CD8-positive, alpha-beta memory T cell (primary cell): Measurements from ENCODE around the gene ZBTB17. TPM values are rescaled to one million over a fixed set of nuclear protein-coding genes. Genes with fewer than 3 reads are reported as not detected.

Source experiments
- CTCF ChIA-PET: fragments of 350-600 bp; sonication (Branson Sonifier 250); formaldehyde crosslinking; loops from one replicate; lab custom pipeline; 2021; ENCODE audit warnings: antibody characterized with exemption; lab: Charles Lee
- POLR2A ChIA-PET: fragments of 350-600 bp; sonication (Branson Sonifier 250); formaldehyde crosslinking; loops from one replicate; lab custom pipeline; 2021; ENCODE audit warnings: antibody characterized with exemption; lab: Charles Lee
- DNase-seq, 5 donors: peaks; one replicate each; pipeline versions ENCODE4 v3.0.0 to v3.0.0-alpha.2; 2020 to 2022; ENCODE audit warnings: mixed read lengths in 1 of 5
- H3K27ac ChIP-seq: one replicate; pipeline ENCODE4 v1.7.0; 2013; ENCODE audit warnings: low read depth, mild to moderate bottlenecking, low read length, moderate library complexity
- H3K27me3 ChIP-seq: 2 replicates; pipeline ENCODE4 v1.7.0; 2013; ENCODE audit warnings: low read length, mild to moderate bottlenecking; ENCODE audit not compliant: insufficient read depth, poor library complexity, severe bottlenecking
- H3K36me3 ChIP-seq: 2 replicates; pipeline ENCODE4 v1.7.0; 2013; ENCODE audit warnings: mild to moderate bottlenecking, low read length, moderate library complexity; ENCODE audit not compliant: insufficient read depth
- H3K4me1 ChIP-seq: 2 replicates; pipeline ENCODE4 v1.7.0; 2013; ENCODE audit warnings: mild to moderate bottlenecking, low read length, moderate library complexity; ENCODE audit not compliant: insufficient read depth
- H3K4me3 ChIP-seq: 2 replicates; pipeline ENCODE4 v1.7.0; 2013; ENCODE audit warnings: mild to moderate bottlenecking, low read length
- H3K9me3 ChIP-seq: 2 replicates; pipeline ENCODE4 v1.7.0; 2013; ENCODE audit warnings: mild to moderate bottlenecking, low read length
- H3K27ac Mint-ChIP-seq, 8 donors: one replicate each; pipeline ENCODE4 v1.8.0; 2020 to 2021; ENCODE audit warnings: mixed read lengths in 8 of 8, mild to moderate bottlenecking in 6 of 8, inconsistent platforms in 3 of 8, moderate library complexity in 3 of 8
- H3K27me3 Mint-ChIP-seq, 2 donors: one replicate each; pipeline ENCODE4 v1.8.0; 2020 to 2021; ENCODE audit warnings: mixed read lengths in 2 of 2, mild to moderate bottlenecking in 1 of 2, moderate library complexity in 1 of 2
- H3K36me3 Mint-ChIP-seq, 3 donors: one replicate each; pipeline ENCODE4 v1.8.0; 2020 to 2021; ENCODE audit warnings: mixed read lengths in 3 of 3, inconsistent platforms in 1 of 3, mild to moderate bottlenecking in 1 of 3
- H3K4me1 Mint-ChIP-seq, 3 donors: one replicate each; pipeline ENCODE4 v1.8.0; 2020 to 2021; ENCODE audit warnings: mixed read lengths in 3 of 3, inconsistent platforms in 1 of 3, mild to moderate bottlenecking in 1 of 3
- H3K4me3 Mint-ChIP-seq, 7 donors: one replicate each; pipeline ENCODE4 v1.8.0; 2020 to 2021; ENCODE audit warnings: mixed read lengths in 7 of 7, mild to moderate bottlenecking in 6 of 7, moderate library complexity in 4 of 7, inconsistent platforms in 2 of 7
- H3K9me3 Mint-ChIP-seq, 5 donors: one replicate each; pipeline ENCODE4 v1.8.0; 2020 to 2022; ENCODE audit warnings: mixed read lengths in 5 of 5, mild to moderate bottlenecking in 3 of 5, moderate library complexity in 2 of 5, inconsistent platforms in 1 of 5
- polyA plus RNA-seq: library from polyadenylated mRNA; unstranded; fragments of 300-500 nt; fragmentation: Illumina TruSeq; gene quantifications from one replicate; pipeline ENCODE4 v1.2.3, GENCODE V29; 2021
- total RNA-seq, 2 experiments: library from RNA; stranded (reverse); gene quantifications; one replicate each; pipeline ENCODE4 v1.2.3, GENCODE V29; 2021

Gene ZBTB17
- total and polyA plus RNA-seq, 3 experiments from 2014 or later, result 24.7 to 51.5 (median 49.9) TPM

DNA sequence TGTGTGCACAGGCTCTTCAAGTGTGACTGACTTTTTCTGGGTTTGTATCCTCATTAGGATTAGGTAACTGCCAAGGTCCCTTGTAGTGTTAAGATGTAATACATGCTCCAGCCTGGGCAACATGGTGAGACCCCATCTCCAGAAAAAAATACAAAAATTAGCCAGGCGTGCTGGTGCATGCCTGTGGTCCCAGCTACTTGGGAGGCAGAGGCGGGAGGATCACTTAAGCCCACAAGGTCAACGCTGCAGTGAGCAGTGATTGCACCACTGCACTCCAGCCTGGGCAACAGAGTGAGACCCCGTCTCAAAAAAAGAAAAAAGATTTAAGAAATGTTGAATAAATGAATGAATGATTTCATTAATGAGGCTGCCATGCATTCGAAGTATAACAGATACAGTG is 15.1 kb downstream of the ZBTB17 start:
- peaks cover 0 to 39% (median 7%) of the 10 kb centered on the region in 3 donors for H3K36me3 Mint-ChIP-seq
- H3K4me3 Mint-ChIP-seq, result no peak overlapping the region
- Histone ChIP-seq H3K27ac (no peak overlapping the region), H3K36me3 (no peaks in the 10 kb centered on the region), H3K9me3 (no peaks in the 10 kb centered on the region), H3K27me3 (no peaks in the 10 kb centered on the region), H3K4me3 (no peak overlapping the region), H3K4me1 (peaks cover 24% of the 10 kb centered on the region)
- ChIA-PET CTCF (interaction anchor here (0.9 kb wide), 1 partner anchor 49 kb away, joined by 3 read pairs; no protein-coding TSS in a partner anchor), POLR2A (no interaction called here)
- peak overlapping the region in 3 of 8 donors; percentile 21 to 47 (median 41) for H3K27ac Mint-ChIP-seq
- DNase-seq, result no peak
- H3K9me3 Mint-ChIP-seq, result no peaks in the 10 kb centered on the region
- H3K27me3 Mint-ChIP-seq, result no peaks in the 10 kb centered on the region
- peaks cover 53 to 86% (median 64%) of the 10 kb centered on the region in 3 donors for H3K4me1 Mint-ChIP-seq

DNA sequence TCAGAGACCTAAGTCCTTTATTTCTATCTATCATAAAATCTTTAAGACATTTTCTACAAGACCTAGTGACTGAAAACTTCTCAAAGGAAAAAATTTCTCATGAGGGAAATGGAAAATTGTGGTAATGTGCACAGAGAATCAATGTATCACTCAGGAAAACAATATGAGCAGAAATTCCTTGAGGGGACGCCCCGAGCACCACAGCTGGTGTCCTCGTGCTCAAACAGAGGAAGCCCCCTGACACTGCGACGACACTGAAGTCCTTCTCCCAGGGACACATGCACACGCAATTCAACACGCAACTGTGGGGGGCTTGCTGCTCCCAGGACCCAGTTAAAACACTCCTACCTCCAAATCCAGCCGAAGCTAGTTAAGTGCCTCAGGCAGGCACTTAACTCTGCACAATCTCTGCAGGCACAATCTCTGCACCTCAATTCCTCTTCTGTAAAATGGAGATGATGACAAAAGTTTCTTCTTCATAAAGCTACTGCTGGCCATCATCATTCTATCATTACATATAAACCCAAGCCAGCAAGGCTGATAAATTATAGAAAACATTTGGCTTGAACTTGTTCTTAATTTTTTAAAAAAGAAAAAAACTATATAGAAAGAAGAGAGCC is 16.0 kb downstream of the ZBTB17 start:
- Mint-ChIP-seq H3K27me3 (no peaks in the 10 kb centered on the region), H3K27ac (peak overlapping the region in 5 of 8 donors; percentile 12 to 76 (median 51)), H3K4me1 (peaks cover 48 to 84% (median 60%) of the 10 kb centered on the region in 3 donors), H3K4me3 (no peak overlapping the region), H3K9me3 (no peaks in the 10 kb centered on the region), H3K36me3 (peaks cover 0 to 35% (median 7%) of the 10 kb centered on the region in 3 donors)
- DNase-seq, result no peak
- CTCF ChIA-PET, result interaction anchor here (1.2 kb wide), 1 partner anchor 16 kb away, joined by 3 read pairs; the partner anchor contains the start of gene ZBTB17
- Histone ChIP-seq H3K27ac (no peak overlapping the region), H3K27me3 (no peaks in the 10 kb centered on the region), H3K4me1 (peaks cover 19% of the 10 kb centered on the region), H3K9me3 (no peaks in the 10 kb centered on the region), H3K4me3 (no peak overlapping the region), H3K36me3 (no peaks in the 10 kb centered on the region)
- POLR2A ChIA-PET, result no interaction called here

DNA sequence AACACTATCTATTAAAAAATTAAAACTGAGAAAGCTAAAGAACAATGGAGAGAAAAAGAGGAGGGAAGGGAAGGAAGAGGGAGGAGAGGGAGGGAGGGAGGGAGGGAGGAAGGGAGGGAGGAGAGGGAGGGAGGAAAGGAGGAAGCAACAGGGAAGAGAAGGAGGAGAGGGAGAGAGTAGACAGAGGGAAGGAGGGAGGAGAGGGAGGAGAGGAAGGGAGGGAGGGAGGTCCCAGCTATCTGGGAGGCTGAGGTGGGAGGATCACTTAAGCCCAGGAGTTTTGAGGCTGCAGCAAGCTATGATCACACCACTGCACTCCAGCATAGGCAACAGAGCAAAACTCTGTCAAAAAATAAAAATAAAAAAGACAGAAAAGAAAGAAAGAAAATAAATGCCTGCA is 16.5 kb downstream of the ZBTB17 start:
- no peak for DNase-seq
- H3K27me3 ChIP-seq, result no peaks in the 10 kb centered on the region
- no peaks in the 10 kb centered on the region for H3K9me3 ChIP-seq
- H3K4me1 ChIP-seq, result peaks cover 19% of the 10 kb centered on the region
- Mint-ChIP-seq H3K27ac (no peak overlapping the region), H3K27me3 (no peaks in the 10 kb centered on the region), H3K36me3 (peaks cover 0 to 35% (median 7%) of the 10 kb centered on the region in 3 donors), H3K4me1 (peaks cover 45 to 80% (median 57%) of the 10 kb centered on the region in 3 donors), H3K9me3 (no peaks in the 10 kb centered on the region), H3K4me3 (no peak overlapping the region)
- H3K27ac ChIP-seq, result no peak overlapping the region
- ChIA-PET CTCF (interaction anchor here (1.2 to 1.9 kb wide), 2 partner anchors 17 to 143 kb away, joined by 3 to 5 read pairs; partner anchors contain the start of gene ZBTB17), POLR2A (interaction anchor here (1.0 kb wide), 1 partner anchor 17 kb away, joined by 3 read pairs; the partner anchor contains the start of gene ZBTB17)
- H3K4me3 ChIP-seq, result no peak overlapping the region
- no peaks in the 10 kb centered on the region for H3K36me3 ChIP-seq

DNA sequence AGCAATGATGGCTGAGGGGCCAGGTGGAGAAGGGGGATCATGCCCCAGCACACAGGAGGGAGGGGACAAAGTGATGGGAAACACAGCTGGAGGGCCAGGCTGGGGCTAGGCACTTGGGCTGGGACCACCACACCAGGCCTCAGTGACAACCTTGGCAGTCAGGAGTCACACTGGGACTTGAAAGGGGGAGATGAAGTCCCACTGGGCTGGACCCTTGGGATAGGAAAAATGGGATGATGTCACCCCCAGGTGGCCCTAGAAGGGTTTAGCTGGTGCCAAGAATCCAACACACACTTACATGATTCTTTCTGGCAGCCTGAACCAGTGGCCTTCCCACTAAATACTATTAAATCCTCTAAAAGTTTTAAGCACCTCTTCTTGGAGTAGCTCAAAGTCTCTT is 17.1 kb downstream of the ZBTB17 start:
- ChIA-PET CTCF (interaction anchor here (1.0 to 1.9 kb wide), 3 partner anchors 18 to 151 kb away, joined by 3 to 5 read pairs (median 4); partner anchors contain the start of genes UQCRHL and ZBTB17), POLR2A (interaction anchor here (1.0 kb wide), 2 partner anchors 15 to 17 kb away, joined by 3 to 5 read pairs; partner anchors contain the start of gene ZBTB17)
- no peak for DNase-seq
- no peak overlapping the region for H3K27ac ChIP-seq
- no peaks in the 10 kb centered on the region for H3K36me3 ChIP-seq
- no peaks in the 10 kb centered on the region for H3K27me3 ChIP-seq
- H3K27ac Mint-ChIP-seq, result peak overlapping the region in 1 of 8 donors; percentile 66
- no peak overlapping the region for H3K4me3 ChIP-seq
- H3K4me1 Mint-ChIP-seq, result peaks cover 42 to 80% (median 57%) of the 10 kb centered on the region in 3 donors
- no peaks in the 10 kb centered on the region for H3K9me3 Mint-ChIP-seq
- no peaks in the 10 kb centered on the region for H3K9me3 ChIP-seq
- H3K4me1 ChIP-seq, result peaks cover 23% of the 10 kb centered on the region
- H3K36me3 Mint-ChIP-seq, result peaks cover 0 to 35% (median 7%) of the 10 kb centered on the region in 3 donors
- H3K4me3 Mint-ChIP-seq, result no peak overlapping the region
- no peaks in the 10 kb centered on the region for H3K27me3 Mint-ChIP-seq

DNA sequence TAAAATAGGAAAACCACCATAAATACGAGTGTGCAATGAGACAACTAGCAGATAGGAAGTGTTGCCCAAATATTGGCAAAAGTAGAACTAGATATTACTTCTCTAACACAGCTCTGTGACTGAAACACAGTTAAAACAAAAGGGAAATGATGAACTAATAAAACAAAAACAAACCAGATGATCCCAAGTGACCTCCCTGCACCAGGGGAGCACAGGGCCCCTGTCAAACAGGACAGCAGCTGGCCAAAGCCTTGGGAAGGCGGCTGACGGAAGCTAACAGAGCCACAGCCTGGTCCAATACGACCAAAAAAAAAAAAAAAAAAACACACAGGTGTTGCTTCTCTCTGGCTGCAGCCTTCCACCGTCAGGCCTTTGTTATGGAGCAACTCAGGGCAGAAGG is 17.8 kb downstream of the ZBTB17 start:
- H3K27me3 Mint-ChIP-seq, result no peaks in the 10 kb centered on the region
- H3K4me3 Mint-ChIP-seq, result no peak overlapping the region
- H3K36me3 Mint-ChIP-seq, result peaks cover 0 to 37% (median 7%) of the 10 kb centered on the region in 3 donors
- H3K27me3 ChIP-seq, result no peaks in the 10 kb centered on the region
- H3K4me1 Mint-ChIP-seq, result peaks cover 38 to 80% (median 54%) of the 10 kb centered on the region in 3 donors
- no peak for DNase-seq
- H3K27ac ChIP-seq, result no peak overlapping the region
- no peaks in the 10 kb centered on the region for H3K36me3 ChIP-seq
- H3K27ac Mint-ChIP-seq, result peak overlapping the region in 3 of 8 donors; percentile 30 to 79 (median 58)
- no peaks in the 10 kb centered on the region for H3K9me3 ChIP-seq
- POLR2A ChIA-PET, result interaction anchor here (1.0 kb wide), 1 partner anchor 14 kb away, joined by 5 read pairs; no protein-coding TSS in a partner anchor
- H3K4me1 ChIP-seq, result peaks cover 29% of the 10 kb centered on the region
- CTCF ChIA-PET, result interaction anchor here (1.0 to 1.9 kb wide), 2 partner anchors 142 to 150 kb away, joined by 4 to 5 read pairs; partner anchors contain the start of gene UQCRHL
- no peaks in the 10 kb centered on the region for H3K9me3 Mint-ChIP-seq
- no peak overlapping the region for H3K4me3 ChIP-seq

DNA sequence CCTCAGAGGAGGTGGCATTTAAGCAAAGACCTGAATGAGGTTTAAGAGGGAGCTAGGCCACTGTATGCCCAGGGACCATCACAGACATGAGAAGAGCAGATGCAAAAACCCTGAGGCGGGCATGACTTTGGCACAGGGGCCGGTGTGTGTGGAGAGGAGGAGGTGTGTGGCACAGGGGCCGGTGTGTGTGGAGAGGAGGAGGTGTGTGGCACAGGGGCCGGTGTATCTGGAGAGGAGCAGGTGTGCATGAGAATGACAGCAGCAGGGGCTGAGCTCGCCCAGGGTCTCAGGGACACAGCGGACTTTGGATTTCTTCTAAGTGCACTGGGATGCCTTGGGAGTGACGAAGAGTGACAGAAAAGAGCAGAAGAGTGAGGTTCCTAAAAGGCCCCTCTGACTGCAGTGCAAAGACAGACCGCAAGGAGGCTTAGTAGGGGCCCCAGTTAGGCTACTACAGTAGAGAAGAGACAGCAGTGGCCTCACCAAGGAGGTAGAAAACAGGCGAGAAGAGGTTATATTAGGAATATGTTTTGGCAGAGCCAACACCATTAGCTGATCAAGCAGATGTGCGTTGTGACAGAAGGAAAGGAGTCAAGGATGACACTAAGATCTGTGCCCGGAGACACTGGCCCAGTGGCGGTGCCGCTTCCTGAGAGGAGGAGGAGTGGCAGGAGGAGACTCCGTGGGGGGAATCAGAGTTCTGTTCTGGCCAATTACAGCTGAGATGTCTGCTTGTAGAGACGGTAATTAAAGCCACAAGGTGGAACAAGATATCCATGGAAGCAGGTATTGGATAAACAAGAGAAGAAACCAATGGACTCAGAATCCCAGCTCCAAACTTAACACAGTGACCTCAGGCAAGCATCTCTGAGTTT is 18.4 kb downstream of the ZBTB17 start:
- no peak for DNase-seq
- Mint-ChIP-seq H3K36me3 (peaks cover 0 to 39% (median 7%) of the 10 kb centered on the region in 3 donors), H3K4me1 (peaks cover 42 to 79% (median 57%) of the 10 kb centered on the region in 3 donors), H3K27me3 (no peaks in the 10 kb centered on the region), H3K27ac (peak overlapping the region in 5 of 8 donors; percentile 29 to 79 (median 43)), H3K9me3 (no peaks in the 10 kb centered on the region), H3K4me3 (no peak overlapping the region)
- no peaks in the 10 kb centered on the region for H3K27me3 ChIP-seq
- H3K27ac ChIP-seq, result no peak overlapping the region
- ChIA-PET CTCF (interaction anchor here (1.0 to 1.9 kb wide), 3 partner anchors 19 to 150 kb away, joined by 4 to 5 read pairs (median 5); partner anchors contain the start of genes UQCRHL and ZBTB17), POLR2A (interaction anchor here (1.0 kb wide), 1 partner anchor 13 kb away, joined by 5 read pairs; no protein-coding TSS in a partner anchor)
- no peaks in the 10 kb centered on the region for H3K9me3 ChIP-seq
- H3K36me3 ChIP-seq, result no peaks in the 10 kb centered on the region
- no peak overlapping the region for H3K4me3 ChIP-seq
- H3K4me1 ChIP-seq, result peaks cover 30% of the 10 kb centered on the region

DNA sequence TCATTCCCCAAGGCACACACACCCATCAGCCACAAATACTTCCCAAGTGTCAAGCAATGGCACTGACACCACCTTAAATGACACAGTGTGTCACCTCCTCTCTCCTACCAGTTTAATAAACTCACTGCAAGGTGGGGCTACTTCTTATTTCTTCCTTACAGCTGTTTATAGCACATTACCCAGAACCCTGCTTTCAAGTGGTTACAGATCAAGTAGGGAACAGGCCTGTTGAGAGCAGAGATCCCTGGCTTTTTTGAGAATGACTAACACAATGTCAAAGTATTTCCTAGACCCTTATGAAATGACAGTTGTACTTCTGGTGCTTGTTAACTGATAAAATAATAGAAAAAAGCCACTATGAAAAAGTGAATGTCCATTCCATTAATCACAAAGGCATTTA is 19.8 kb downstream of the ZBTB17 start:
- H3K36me3 ChIP-seq, result no peaks in the 10 kb centered on the region
- H3K27ac Mint-ChIP-seq, result peak overlapping the region; percentile 19 to 68 (median 60)
- peaks cover 0 to 2% of the 10 kb centered on the region in 2 donors for H3K27me3 Mint-ChIP-seq
- H3K9me3 ChIP-seq, result no peaks in the 10 kb centered on the region
- POLR2A ChIA-PET, result interaction anchor here (0.6 kb wide), 1 partner anchor 112 kb away, joined by 6 read pairs; no protein-coding TSS in a partner anchor
- no peak overlapping the region for H3K4me3 ChIP-seq
- no peaks in the 10 kb centered on the region for H3K9me3 Mint-ChIP-seq
- CTCF ChIA-PET, result interaction anchor here (0.7 to 1.8 kb wide), 2 partner anchors 8 to 20 kb away, joined by 3 to 5 read pairs; partner anchors contain the start of gene ZBTB17
- peaks cover 39% of the 10 kb centered on the region for H3K4me1 ChIP-seq
- H3K4me3 Mint-ChIP-seq, result no peak overlapping the region
- peaks cover 0 to 35% (median 5%) of the 10 kb centered on the region in 3 donors for H3K36me3 Mint-ChIP-seq
- no peak for DNase-seq
- peaks cover 53 to 82% (median 70%) of the 10 kb centered on the region in 3 donors for H3K4me1 Mint-ChIP-seq
- H3K27me3 ChIP-seq, result no peaks in the 10 kb centered on the region
- H3K27ac ChIP-seq, result no peak overlapping the region
